Activated CD4-positive, alpha-beta T cell treated with anti-CD3 and anti-CD28 coated beads for 36 hours (primary cell): ENCODE results near the gene HOXD8. TPM values are rescaled to one million over a fixed set of nuclear protein-coding genes. Genes with fewer than 3 reads are reported as not detected.

Experiments used
- ATAC-seq: fragments of 200-7000 bp; cut with Tn5 transposase; one replicate; pipeline ENCODE4 v1.10.0; 2021; ENCODE audit warnings: mild to moderate bottlenecking, moderate library complexity
- CTCF ChIA-PET: fragments of 350-600 bp; sonication (Branson Sonifier 250); formaldehyde crosslinking; loops from one replicate; lab custom pipeline; 2021; ENCODE audit warnings: antibody characterized with exemption; lab: Charles Lee
- POLR2A ChIA-PET: fragments of 350-600 bp; sonication (Branson Sonifier 250); formaldehyde crosslinking; loops from one replicate; lab custom pipeline; 2021; ENCODE audit warnings: antibody characterized with exemption, inconsistent platforms; lab: Charles Lee
- DNase-seq: peaks from one replicate; pipeline ENCODE4 v3.0.0-alpha.2; 2020
- H3K27ac Mint-ChIP-seq: one replicate; pipeline ENCODE4 v1.8.0; 2021; ENCODE audit warnings: mixed read lengths
- H3K27me3 Mint-ChIP-seq: one replicate; pipeline ENCODE4 v1.8.0; 2021; ENCODE audit warnings: mixed read lengths
- H3K36me3 Mint-ChIP-seq: one replicate; pipeline ENCODE4 v1.8.0; 2021; ENCODE audit warnings: low read depth, mixed read lengths
- H3K4me1 Mint-ChIP-seq: one replicate; pipeline ENCODE4 v1.8.0; 2021; ENCODE audit warnings: mixed read lengths
- H3K4me3 Mint-ChIP-seq: one replicate; pipeline ENCODE4 v1.8.0; 2021; ENCODE audit warnings: mild to moderate bottlenecking, moderate library complexity, mixed read lengths
- H3K9me3 Mint-ChIP-seq: one replicate; pipeline ENCODE4 v1.8.0; 2021; ENCODE audit warnings: low read depth, mixed read lengths
- intact Hi-C, 2 experiments: fragments of 100-400 bp; cut with DNase I in 1 of 2; cut with micrococcal nuclease in 1 of 2; formaldehyde crosslinking; loops; one replicate each; pipeline versions ENCODE4 v1.14.2 to v1.15.1; 2022 to 2024; cut with DNase I, micrococcal nuclease
- total RNA-seq, 2 experiments: library from RNA; stranded (reverse); gene quantifications; one replicate each; pipeline ENCODE4 v1.2.3, GENCODE V29; 2021

The HOXD8 gene
- total RNA-seq, 2 experiments from 2014 or later: not detected

GRCh38 chr2:176117823-176118371, 11.6 kb upstream of the HOXD8 start:
- peaks cover 4% of the 10 kb centered on the region for H3K9me3 Mint-ChIP-seq
- ATAC-seq: no peak
- ChIA-PET POLR2A (no interaction called here), CTCF (interaction anchor here (0.6 to 1.4 kb wide), 5 partner anchors 9 to 751 kb away, joined by 3 to 4 read pairs (median 3); no protein-coding TSS in a partner anchor)
- H3K4me1 Mint-ChIP-seq: peaks cover 4% of the 10 kb centered on the region
- H3K27ac Mint-ChIP-seq: no peak overlapping the region
- no peak for DNase-seq
- H3K36me3 Mint-ChIP-seq: no peaks in the 10 kb centered on the region
- H3K27me3 Mint-ChIP-seq: peaks cover 70% of the 10 kb centered on the region
- intact Hi-C loops: no loop called here
- H3K4me3 Mint-ChIP-seq: no peak overlapping the region

DNA sequence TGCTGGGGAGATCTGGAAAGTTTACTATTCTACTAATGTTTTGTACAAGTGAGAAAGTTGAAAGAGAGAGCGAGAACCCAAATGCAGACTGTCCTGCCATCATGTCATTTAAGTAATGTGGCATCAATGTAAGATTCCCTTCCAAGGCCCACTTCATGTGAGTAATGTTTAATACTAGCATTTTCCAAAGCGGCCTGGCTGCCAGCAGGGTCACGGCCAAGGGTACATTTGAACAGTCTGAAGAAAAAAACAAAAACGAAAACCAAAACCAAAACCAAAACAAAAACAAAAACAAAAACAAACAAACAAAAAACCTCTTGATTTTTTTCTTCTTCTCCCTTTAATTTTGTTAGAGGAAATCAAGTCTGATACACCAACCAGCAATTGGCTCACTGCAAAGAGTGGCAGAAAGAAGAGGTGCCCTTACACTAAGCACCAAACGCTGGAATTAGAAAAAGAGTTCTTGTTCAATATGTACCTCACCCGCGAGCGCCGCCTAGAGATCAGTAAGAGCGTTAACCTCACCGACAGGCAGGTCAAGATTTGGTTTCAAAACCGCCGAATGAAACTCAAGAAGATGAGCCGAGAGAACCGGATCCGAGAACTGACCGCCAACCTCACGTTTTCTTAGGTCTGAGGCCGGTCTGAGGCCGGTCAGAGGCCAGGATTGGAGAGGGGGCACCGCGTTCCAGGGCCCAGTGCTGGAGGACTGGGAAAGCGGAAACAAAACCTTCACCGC, 10.7 kb upstream of the HOXD8 start:
- Mint-ChIP-seq H3K9me3 (peaks cover 4% of the 10 kb centered on the region), H3K4me3 (no peak overlapping the region), H3K27ac (no peak overlapping the region), H3K27me3 (peaks cover 65% of the 10 kb centered on the region), H3K36me3 (no peaks in the 10 kb centered on the region), H3K4me1 (peaks cover 5% of the 10 kb centered on the region)
- DNase-seq (peak; percentile 62), ATAC-seq (no peak)
- ChIA-PET CTCF (interaction anchor here (0.7 to 1.4 kb wide), 2 partner anchors 8 to 22 kb away, joined by 3 to 4 read pairs; no protein-coding TSS in a partner anchor), POLR2A (interaction anchor here (0.7 kb wide), 1 partner anchor 27 kb away, joined by 4 read pairs; no protein-coding TSS in a partner anchor)
- intact Hi-C loops: no loop called here

GRCh38 chr2:176120364-176121189, 8.9 kb upstream of the HOXD8 start:
- POLR2A ChIA-PET: no interaction called here
- Mint-ChIP-seq H3K36me3 (no peaks in the 10 kb centered on the region), H3K27ac (no peak overlapping the region), H3K4me1 (peaks cover 7% of the 10 kb centered on the region), H3K9me3 (peaks cover 4% of the 10 kb centered on the region), H3K27me3 (peaks cover 71% of the 10 kb centered on the region), H3K4me3 (no peak overlapping the region)
- no peak for ATAC-seq
- no peak for DNase-seq
- CTCF ChIA-PET: interaction anchor here (0.6 to 2.8 kb wide), 11 partner anchors 9 to 1097 kb away, joined by 3 to 12 read pairs (median 3); no protein-coding TSS in a partner anchor
- intact Hi-C loops: loop anchor here (5.0 to 10.0 kb wide), 2 partner anchors 38 to 1786 kb away; partner anchors contain the start of genes EVX2 (in 1 of the 2) and SP9 (in 1 of the 2)

- Mint-ChIP-seq H3K36me3 (no peaks in the 10 kb centered on the region), H3K9me3 (peaks cover 4% of the 10 kb centered on the region), H3K4me1 (peaks cover 7% of the 10 kb centered on the region), H3K27me3 (peaks cover 72% of the 10 kb centered on the region), H3K4me3 (no peak overlapping the region), H3K27ac (no peak overlapping the region)
- no peak for ATAC-seq
- ChIA-PET CTCF (interaction anchor here (0.6 to 2.8 kb wide), 12 partner anchors 8 to 1097 kb away, joined by 3 to 12 read pairs (median 3); no protein-coding TSS in a partner anchor), POLR2A (no interaction called here)
- DNase-seq: no peak
- intact Hi-C loops: loop anchor here (2.0 to 10.0 kb wide), 4 partner anchors 15 to 1787 kb away; partner anchors contain the start of genes EVX2 (in 2 of the 2), HOXD11 (in 1 of the 2) and SP9 (in 1 of the 2)
These were observed 8.1 kb upstream of the HOXD8 start for GRCh38 chr2:176121190-176122051.

GRCh38 chr2:176122052-176122682, 7.3 kb upstream of the HOXD8 start:
- peaks cover 70% of the 10 kb centered on the region for H3K27me3 Mint-ChIP-seq
- H3K27ac Mint-ChIP-seq: no peak overlapping the region
- H3K36me3 Mint-ChIP-seq: no peaks in the 10 kb centered on the region
- ChIA-PET POLR2A (interaction anchor here (0.7 kb wide), 1 partner anchor 49 kb away, joined by 3 read pairs; no protein-coding TSS in a partner anchor), CTCF (interaction anchor here (0.7 to 2.8 kb wide), 7 partner anchors 9 to 530 kb away, joined by 3 to 12 read pairs (median 3); no protein-coding TSS in a partner anchor)
- ATAC-seq (peak; percentile 26), DNase-seq (no peak)
- H3K4me1 Mint-ChIP-seq: peaks cover 7% of the 10 kb centered on the region
- intact Hi-C loops: loop anchor here (2.0 to 10.0 kb wide), 4 partner anchors 15 to 1787 kb away; partner anchors contain the start of genes EVX2 (in 2 of the 2), HOXD11 (in 1 of the 2) and SP9 (in 1 of the 2)
- H3K4me3 Mint-ChIP-seq: peak overlapping the region; percentile 52
- H3K9me3 Mint-ChIP-seq: peaks cover 3% of the 10 kb centered on the region

DNA sequence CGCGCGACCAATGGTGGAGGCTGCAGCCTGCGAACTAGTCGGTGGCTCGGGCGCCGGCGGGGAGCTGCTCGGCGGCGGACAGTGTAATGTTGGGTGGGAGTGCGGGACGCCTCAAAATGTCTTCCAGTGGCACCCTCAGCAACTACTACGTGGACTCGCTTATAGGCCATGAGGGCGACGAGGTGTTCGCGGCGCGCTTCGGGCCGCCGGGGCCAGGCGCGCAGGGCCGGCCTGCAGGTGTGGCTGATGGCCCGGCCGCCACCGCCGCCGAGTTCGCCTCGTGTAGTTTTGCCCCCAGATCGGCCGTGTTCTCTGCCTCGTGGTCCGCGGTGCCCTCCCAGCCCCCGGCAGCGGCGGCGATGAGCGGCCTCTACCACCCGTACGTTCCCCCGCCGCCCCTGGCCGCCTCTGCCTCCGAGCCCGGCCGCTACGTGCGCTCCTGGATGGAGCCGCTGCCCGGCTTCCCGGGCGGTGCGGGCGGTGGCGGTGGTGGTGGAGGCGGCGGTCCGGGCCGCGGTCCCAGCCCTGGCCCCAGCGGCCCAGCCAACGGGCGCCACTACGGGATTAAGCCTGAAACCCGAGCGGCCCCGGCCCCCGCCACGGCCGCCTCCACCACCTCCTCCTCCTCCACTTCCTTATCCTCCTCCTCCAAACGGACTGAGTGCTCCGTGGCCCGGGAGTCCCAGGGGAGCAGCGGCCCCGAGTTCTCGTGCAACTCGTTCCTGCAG, 6.7 kb upstream of the HOXD8 start, which contains the start of gene HOXD9:
TSS of gene HOXD9 (plus strand) at position 37 of the 728 bp plus-strand sequence. CDS start at position 87, 50 bp downstream.
- H3K27ac Mint-ChIP-seq: no peak within 1 kb of the TSS
- peaks cover 3% of the 10 kb centered on the region for H3K9me3 Mint-ChIP-seq
- H3K4me3 Mint-ChIP-seq: peak within 1 kb of the TSS; percentile 52
- no peaks in the 10 kb centered on the region for H3K36me3 Mint-ChIP-seq
- peak; percentile 64 for DNase-seq
- ChIA-PET CTCF (interaction anchor here (0.7 to 1.2 kb wide), 4 partner anchors 9 to 529 kb away, joined by 3 to 4 read pairs (median 3); no protein-coding TSS in a partner anchor), POLR2A (interaction anchor here (0.7 kb wide), 1 partner anchor 49 kb away, joined by 3 read pairs; no protein-coding TSS in a partner anchor)
- peak; percentile 64 for ATAC-seq
- peaks cover 13% of the 10 kb centered on the region for H3K4me1 Mint-ChIP-seq
- intact Hi-C loops: loop anchor here (2.0 to 10.0 kb wide), 4 partner anchors 16 to 1788 kb away; partner anchors contain the start of genes EVX2 (in 2 of the 2), HOXD11 (in 1 of the 2) and SP9 (in 1 of the 2)
- H3K27me3 Mint-ChIP-seq: peaks cover 72% of the 10 kb centered on the region

GRCh38 chr2:176123411-176124109, 5.9 kb upstream of the HOXD8 start:
- Mint-ChIP-seq H3K4me1 (peaks cover 20% of the 10 kb centered on the region), H3K27me3 (peaks cover 73% of the 10 kb centered on the region), H3K4me3 (no peak overlapping the region), H3K9me3 (peaks cover 3% of the 10 kb centered on the region), H3K27ac (no peak overlapping the region), H3K36me3 (no peaks in the 10 kb centered on the region)
- ChIA-PET CTCF (interaction anchor here (0.6 kb wide), 1 partner anchor 526 kb away, joined by 3 read pairs; no protein-coding TSS in a partner anchor), POLR2A (no interaction called here)
- ATAC-seq (no peak), DNase-seq (peak; percentile 9)
- intact Hi-C loops: loop anchor here (2.0 to 10.0 kb wide), 4 partner anchors 17 to 1789 kb away; partner anchors contain the start of genes EVX2 (in 2 of the 2), HOXD11 (in 1 of the 2) and SP9 (in 1 of the 2)

- ChIA-PET POLR2A (no interaction called here), CTCF (interaction anchor here (0.6 kb wide), 1 partner anchor 526 kb away, joined by 3 read pairs; no protein-coding TSS in a partner anchor)
- DNase-seq (no peak), ATAC-seq (no peak)
- Mint-ChIP-seq H3K27ac (no peak overlapping the region), H3K4me3 (no peak overlapping the region), H3K4me1 (peaks cover 22% of the 10 kb centered on the region), H3K36me3 (no peaks in the 10 kb centered on the region), H3K27me3 (peaks cover 72% of the 10 kb centered on the region), H3K9me3 (no peaks in the 10 kb centered on the region)
- intact Hi-C loops: loop anchor here (5.0 to 10.0 kb wide), 2 partner anchors 42 to 1790 kb away; partner anchors contain the start of genes EVX2 (in 1 of the 2) and SP9 (in 1 of the 2)
These were observed 5.2 kb upstream of the HOXD8 start for GRCh38 chr2:176124110-176124946.
